K562 (cell line): Measurements from ENCODE around the gene TAL1. TPM values are rescaled to one million over a fixed set of nuclear protein-coding genes. Genes with fewer than 3 reads are reported as not detected.

Source experiments
- BRD4 ChIP-seq: fragments of 200-600 bp; sonication (generic); IDR thresholded peaks from 2 replicates; pipeline ENCODE4 v1.6.1; 2017; ENCODE audit warnings: inconsistent platforms
- CHD4 ChIP-seq: fragments of 200-600 bp; sonication (generic); IDR thresholded peaks from 3 replicates; pipeline ENCODE4 v1.6.1; 2012; ENCODE audit warnings: low read depth, mild to moderate bottlenecking, mixed read lengths, low read length, inconsistent platforms; ENCODE audit not compliant: insufficient read depth, insufficient replicate concordance, poor library complexity, severe bottlenecking
- HDAC2 ChIP-seq: fragments of 450-650 bp; IDR thresholded peaks from 2 replicates; pipeline ENCODE4 v1.6.1; 2016; ENCODE audit warnings: mild to moderate bottlenecking
- HEY1 ChIP-seq: fragments of 250-450 bp; sonication (Bioruptor Pico); IDR thresholded peaks from 2 replicates; pipeline ENCODE4 v1.5.0; 2020; ENCODE audit warnings: mild to moderate bottlenecking, moderate library complexity, borderline replicate concordance
- KDM4B ChIP-seq, 2 experiments: fragments of 450-650 bp in 1 of 2; sonication (generic) in 1 of 2; IDR thresholded peaks; 2 replicates each; pipeline ENCODE4 v1.6.1; 2016 to 2017; ENCODE audit warnings: borderline replicate concordance in 2 of 2, antibody characterized with exemption in 1 of 2, low read depth in 1 of 2, mild to moderate bottlenecking in 1 of 2
- LARP7 ChIP-seq: fragments of 450-650 bp; IDR thresholded peaks from 2 replicates; pipeline ENCODE4 v1.6.1; 2016
- MEF2D ChIP-seq: conservative IDR thresholded peaks from 2 replicates; pipeline ENCODE4 v1.6.1; 2016; ENCODE audit warnings: low read depth, missing genetic modification characterization, missing compliant biosample characterization
- NELFE ChIP-seq: IDR thresholded peaks from 2 replicates; pipeline ENCODE4 v1.6.1; 2011; ENCODE audit warnings: mild to moderate bottlenecking; ENCODE audit not compliant: insufficient read depth, insufficient read length
- RBM39 ChIP-seq: fragments of 200-400 bp; formaldehyde crosslinking; optimal IDR thresholded peaks from 2 replicates; pipeline ENCODE3; 2018; ENCODE audit warnings: low read depth, low read length
- SNRNP70 ChIP-seq: fragments of 200-400 bp; formaldehyde crosslinking; optimal IDR thresholded peaks from 2 replicates; pipeline ENCODE3; 2017; ENCODE audit warnings: low read depth, low read length
- TAF7 ChIP-seq: fragments of 450-650 bp; IDR thresholded peaks from 2 replicates; pipeline ENCODE4 v1.6.1; 2016; ENCODE audit warnings: missing genetic modification characterization, missing compliant biosample characterization
- YY1 ChIP-seq, 3 experiments: IDR thresholded peaks; 2 replicates each; pipeline ENCODE4 v1.6.1; 2011; ENCODE audit warnings: low read length in 2 of 3, mild to moderate bottlenecking in 2 of 3, moderate library complexity in 2 of 3, borderline replicate concordance in 1 of 3, control low read depth in 1 of 3, low read depth in 1 of 3; ENCODE audit not compliant: insufficient read depth in 3 of 3, insufficient replicate concordance in 2 of 3, control insufficient read depth in 1 of 3, insufficient read length in 1 of 3; ENCODE audit errors: extremely low read depth in 1 of 3
- ZFP36 ChIP-seq: fragments of 150-350 bp; IDR thresholded peaks from 2 replicates; pipeline ENCODE4 v1.6.1; 2018; ENCODE audit warnings: low read length, low read depth; ENCODE audit not compliant: partially characterized antibody
- ZFPM2 ChIP-seq: fragments of 250-450 bp; sonication (Bioruptor Pico); IDR thresholded peaks from 2 replicates; pipeline ENCODE4 v1.5.1; 2022; ENCODE audit warnings: mild to moderate bottlenecking
- ZNF134 ChIP-seq: fragments of 250-450 bp; sonication (Bioruptor Pico); conservative IDR thresholded peaks from 2 replicates; pipeline ENCODE4 v1.4.0; 2020
- ZNF316 ChIP-seq: fragments of 450-650 bp; IDR thresholded peaks from 2 replicates; pipeline ENCODE4 v1.6.1; 2016
- ZNF408 ChIP-seq: fragments of 250-450 bp; sonication (Bioruptor Pico); IDR thresholded peaks from 2 replicates; pipeline ENCODE4 v1.4.0; 2020; ENCODE audit warnings: low read depth, mild to moderate bottlenecking, moderate library complexity
- ZNF764 ChIP-seq: fragments of 250-450 bp; sonication (Bioruptor Pico); IDR thresholded peaks from 2 replicates; pipeline ENCODE4 v1.4.0; 2020; ENCODE audit warnings: low read depth, mild to moderate bottlenecking, moderate library complexity
- polyA plus RNA-seq, 8 experiments: library from polyadenylated mRNA; depleted of rRNA in 4 of 8; stranded (reverse) in 5 of 8; unstranded in 3 of 8; fragments of >200 nt; fragmentation: Nextera tagmentation in 2 of 8; fragmentation: Illumina TruSeq in 1 of 8; extraction: Ambion mirVana in 2 of 8; extraction: Trizol in 1 of 8; gene quantifications; 2 replicates each; pipeline versions ENCODE4 v1.2.1 to v1.2.3, GENCODE V29; 2011 to 2014; ENCODE audit warnings: inconsistent platforms in 1 of 8, missing spikeins in 1 of 8
- total RNA-seq, 7 experiments: library from RNA; depleted of rRNA in 6 of 7; stranded (reverse); fragments of >200 nt in 6 of 7; fragmentation: Illumina TruSeq in 2 of 7; extraction: Trizol in 2 of 7; gene quantifications; 2 replicates each; pipeline versions ENCODE4 v1.2.1 to v1.2.3, GENCODE V29; 2011 to 2021; ENCODE audit warnings: low replicate concordance in 1 of 7
- TF ChIP-seq, protein P1 (sequence below): sonication (generic); formaldehyde crosslinking; IDR thresholded peaks from 2 replicates; pipeline ENCODE4 v1.8.0; 2023; ENCODE audit warnings: mild to moderate bottlenecking, missing genetic modification reagents
- TF ChIP-seq, protein P2 (sequence below): fragments of 250-450 bp; sonication (Bioruptor Pico); IDR thresholded peaks from 2 replicates; pipeline ENCODE4 v1.8.0; 2022; ENCODE audit warnings: inconsistent platforms
- TF ChIP-seq, protein P3 (sequence below): sonication (generic); formaldehyde crosslinking; IDR thresholded peaks from 2 replicates; pipeline ENCODE4 v1.8.0; 2022; ENCODE audit warnings: mild to moderate bottlenecking, missing genetic modification reagents, borderline replicate concordance

Gene TAL1
- total and polyA plus RNA-seq, 9 of the 15 experiments (the other 6 are each of a cell fraction or from before 2014, with no cell fraction given), result 18.5 to 106 (median 59.7) TPM

DNA sequence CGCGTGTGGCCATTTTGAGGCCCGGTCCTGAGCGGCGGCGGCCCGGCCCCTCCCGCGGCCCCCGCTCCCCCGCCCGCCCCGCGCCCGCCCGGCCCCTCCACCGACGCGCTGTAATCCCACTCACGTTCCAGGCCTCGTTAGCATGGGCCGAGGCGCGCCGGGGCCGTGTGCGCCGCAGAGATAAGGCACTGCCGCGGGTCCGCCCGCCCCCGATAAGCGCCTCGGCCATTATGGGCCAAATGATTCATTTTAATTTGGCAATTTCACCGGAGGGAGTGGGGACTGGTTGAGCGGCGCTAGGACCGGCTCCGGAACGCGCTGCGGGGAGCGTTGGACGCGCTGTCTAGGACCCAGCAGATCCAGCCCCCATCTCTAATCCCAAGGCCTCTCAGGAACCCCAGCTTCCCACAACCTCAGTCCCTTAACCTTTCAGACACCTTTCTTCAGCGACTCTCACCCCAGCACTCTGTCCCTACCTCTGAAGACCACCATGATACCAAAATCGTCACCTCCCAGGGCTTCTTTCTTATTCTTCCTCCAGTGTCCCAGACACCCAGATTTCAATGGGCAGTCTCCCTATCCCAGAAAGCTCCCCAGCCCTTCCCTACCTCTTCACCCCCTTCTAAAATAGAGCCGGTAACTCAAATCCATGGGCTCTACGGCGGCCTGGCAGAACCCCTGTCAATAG, at the start of gene TAL1 (continued):
- no peak for TF ChIP-seq BRD4
- TF ChIP-seq CHD4, result no peak
- TF ChIP-seq, protein P1, sequence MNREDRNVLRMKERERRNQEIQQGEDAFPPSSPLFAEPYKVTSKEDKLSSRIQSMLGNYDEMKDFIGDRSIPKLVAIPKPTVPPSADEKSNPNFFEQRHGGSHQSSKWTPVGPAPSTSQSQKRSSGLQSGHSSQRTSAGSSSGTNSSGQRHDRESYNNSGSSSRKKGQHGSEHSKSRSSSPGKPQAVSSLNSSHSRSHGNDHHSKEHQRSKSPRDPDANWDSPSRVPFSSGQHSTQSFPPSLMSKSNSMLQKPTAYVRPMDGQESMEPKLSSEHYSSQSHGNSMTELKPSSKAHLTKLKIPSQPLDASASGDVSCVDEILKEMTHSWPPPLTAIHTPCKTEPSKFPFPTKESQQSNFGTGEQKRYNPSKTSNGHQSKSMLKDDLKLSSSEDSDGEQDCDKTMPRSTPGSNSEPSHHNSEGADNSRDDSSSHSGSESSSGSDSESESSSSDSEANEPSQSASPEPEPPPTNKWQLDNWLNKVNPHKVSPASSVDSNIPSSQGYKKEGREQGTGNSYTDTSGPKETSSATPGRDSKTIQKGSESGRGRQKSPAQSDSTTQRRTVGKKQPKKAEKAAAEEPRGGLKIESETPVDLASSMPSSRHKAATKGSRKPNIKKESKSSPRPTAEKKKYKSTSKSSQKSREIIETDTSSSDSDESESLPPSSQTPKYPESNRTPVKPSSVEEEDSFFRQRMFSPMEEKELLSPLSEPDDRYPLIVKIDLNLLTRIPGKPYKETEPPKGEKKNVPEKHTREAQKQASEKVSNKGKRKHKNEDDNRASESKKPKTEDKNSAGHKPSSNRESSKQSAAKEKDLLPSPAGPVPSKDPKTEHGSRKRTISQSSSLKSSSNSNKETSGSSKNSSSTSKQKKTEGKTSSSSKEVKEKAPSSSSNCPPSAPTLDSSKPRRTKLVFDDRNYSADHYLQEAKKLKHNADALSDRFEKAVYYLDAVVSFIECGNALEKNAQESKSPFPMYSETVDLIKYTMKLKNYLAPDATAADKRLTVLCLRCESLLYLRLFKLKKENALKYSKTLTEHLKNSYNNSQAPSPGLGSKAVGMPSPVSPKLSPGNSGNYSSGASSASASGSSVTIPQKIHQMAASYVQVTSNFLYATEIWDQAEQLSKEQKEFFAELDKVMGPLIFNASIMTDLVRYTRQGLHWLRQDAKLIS (CRISPR knock-in tag), result no peak; the same call in 1 of the 2 replicates
- TF ChIP-seq, protein P2, sequence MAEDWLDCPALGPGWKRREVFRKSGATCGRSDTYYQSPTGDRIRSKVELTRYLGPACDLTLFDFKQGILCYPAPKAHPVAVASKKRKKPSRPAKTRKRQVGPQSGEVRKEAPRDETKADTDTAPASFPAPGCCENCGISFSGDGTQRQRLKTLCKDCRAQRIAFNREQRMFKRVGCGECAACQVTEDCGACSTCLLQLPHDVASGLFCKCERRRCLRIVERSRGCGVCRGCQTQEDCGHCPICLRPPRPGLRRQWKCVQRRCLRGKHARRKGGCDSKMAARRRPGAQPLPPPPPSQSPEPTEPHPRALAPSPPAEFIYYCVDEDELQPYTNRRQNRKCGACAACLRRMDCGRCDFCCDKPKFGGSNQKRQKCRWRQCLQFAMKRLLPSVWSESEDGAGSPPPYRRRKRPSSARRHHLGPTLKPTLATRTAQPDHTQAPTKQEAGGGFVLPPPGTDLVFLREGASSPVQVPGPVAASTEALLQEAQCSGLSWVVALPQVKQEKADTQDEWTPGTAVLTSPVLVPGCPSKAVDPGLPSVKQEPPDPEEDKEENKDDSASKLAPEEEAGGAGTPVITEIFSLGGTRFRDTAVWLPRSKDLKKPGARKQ, result no peak
- TF ChIP-seq RBM39, result no peak
- peak; percentile 75 for TF ChIP-seq HDAC2
- TF ChIP-seq ZNF316, result no peak
- no peak for TF ChIP-seq ZFPM2 (CRISPR knock-in tag)
- no peak for TF ChIP-seq SNRNP70
- no peak for TF ChIP-seq ZNF764 (CRISPR knock-in tag)
- TF ChIP-seq YY1 (IDR thresholded peaks at IDR 0.05; ENCODE audit: borderline replicate concordance in 1 of 3, control insufficient read depth in 1 of 3, extremely low read depth in 1 of 3, insufficient read depth in 3 of 3, insufficient read length in 1 of 3, insufficient replicate concordance in 2 of 3, low read depth in 1 of 3, low read length in 2 of 3), result peak; percentile 58 to 91 (median 86)
- no peak for TF ChIP-seq ZNF134 (CRISPR knock-in tag)
- peak; percentile 69 for TF ChIP-seq LARP7
- TF ChIP-seq, protein P3, sequence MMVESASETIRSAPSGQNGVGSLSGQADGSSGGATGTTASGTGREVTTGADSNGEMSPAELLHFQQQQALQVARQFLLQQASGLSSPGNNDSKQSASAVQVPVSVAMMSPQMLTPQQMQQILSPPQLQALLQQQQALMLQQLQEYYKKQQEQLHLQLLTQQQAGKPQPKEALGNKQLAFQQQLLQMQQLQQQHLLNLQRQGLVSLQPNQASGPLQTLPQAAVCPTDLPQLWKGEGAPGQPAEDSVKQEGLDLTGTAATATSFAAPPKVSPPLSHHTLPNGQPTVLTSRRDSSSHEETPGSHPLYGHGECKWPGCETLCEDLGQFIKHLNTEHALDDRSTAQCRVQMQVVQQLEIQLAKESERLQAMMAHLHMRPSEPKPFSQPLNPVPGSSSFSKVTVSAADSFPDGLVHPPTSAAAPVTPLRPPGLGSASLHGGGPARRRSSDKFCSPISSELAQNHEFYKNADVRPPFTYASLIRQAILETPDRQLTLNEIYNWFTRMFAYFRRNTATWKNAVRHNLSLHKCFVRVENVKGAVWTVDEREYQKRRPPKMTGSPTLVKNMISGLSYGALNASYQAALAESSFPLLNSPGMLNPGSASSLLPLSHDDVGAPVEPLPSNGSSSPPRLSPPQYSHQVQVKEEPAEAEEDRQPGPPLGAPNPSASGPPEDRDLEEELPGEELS (CRISPR knock-in tag), result 0 out of 2 replicates have a peak, but pooled peaks have one; percentile 60
- TF ChIP-seq ZNF408, result no peak
- TF ChIP-seq MEF2D (tag), result 0 out of 2 replicates have a peak, but pooled peaks have one; percentile 14
- no peak for TF ChIP-seq TAF7
- no peak for TF ChIP-seq NELFE
- TF ChIP-seq ZFP36, result no peak
- TF ChIP-seq KDM4B (IDR thresholded peaks at IDR 0.05; ENCODE audit: borderline replicate concordance in 2 of 2, low read depth in 1 of 2), result no peak
- TF ChIP-seq HEY1 (CRISPR knock-in tag), result peak; percentile 88; the same call in 1 of the 2 replicates
